Body of pancreas (tissue), 4 donors: Measurements from ENCODE around the gene HSBP1L1.

Experiments used
- CTCF ChIP-seq, 7 experiments: fragments of 450-650 bp in 4 of 7; fragments of 200-600 bp in 3 of 7; sonication (generic) in 3 of 7; IDR thresholded peaks; one replicate each; pipeline ENCODE4 v1.5.1; 2016 to 2019; ENCODE audit warnings: antibody characterized with exemption in 7 of 7
- POLR2A ChIP-seq, 3 donors: fragments of 450-650 bp; IDR thresholded peaks; one replicate each; pipeline ENCODE4 v1.6.1; 2016; ENCODE audit warnings: antibody characterized with exemption in 3 of 3, mild to moderate bottlenecking in 2 of 3

- TF ChIP-seq CTCF (IDR thresholded peaks at IDR 0.05): no peak
- no peak for TF ChIP-seq POLR2A (IDR thresholded peaks at IDR 0.05)
These were observed 19.7 kb upstream of the HSBP1L1 start for GRCh38 chr18:79944746-79945117.
